ENCODE measurements around the gene NFKBIA.

Gene NFKBIA

GRCh38 chr14:35369701-35370191 lies 34.8 kb downstream of the NFKBIA start:
- Histone ChIP-seq H3K4me2 (ENCODE audit: low read length) (no peak overlapping the region), H3K9ac (no peak overlapping the region), H2AFZ (peak overlapping the region; percentile 64), H3K4me1 (no peaks in the 10 kb centered on the region), H3K27me3 (ENCODE audit: control insufficient read depth, insufficient read depth, low read length) (no peaks in the 10 kb centered on the region), H3K36me3 (ENCODE audit: control insufficient read depth, insufficient read depth, low read length) (no peaks in the 10 kb centered on the region), H3K27ac (peak overlapping the region; percentile 71), H3K79me2 (no peaks in the 10 kb centered on the region), H3K9me3 (ENCODE audit: control insufficient read depth, low read length) (no peaks in the 10 kb centered on the region), H3K4me3 (ENCODE audit: low read depth, low read length) (no peak overlapping the region)
- no peak for TF ChIP-seq CTCF (IDR thresholded peaks at IDR 0.05)

- H3K36me3 ChIP-seq (ENCODE audit: control insufficient read depth, insufficient read depth, low read length), result no peaks in the 10 kb centered on the region
- H3K4me1 ChIP-seq, result no peaks in the 10 kb centered on the region
- H3K27me3 ChIP-seq (ENCODE audit: control insufficient read depth, insufficient read depth, low read length), result no peaks in the 10 kb centered on the region
- no peak overlapping the region for H3K27ac ChIP-seq
- no peak overlapping the region for H3K4me2 ChIP-seq (ENCODE audit: low read length)
- no peaks in the 10 kb centered on the region for H3K9me3 ChIP-seq (ENCODE audit: control insufficient read depth, low read length)
- H2AFZ ChIP-seq, result no peak overlapping the region
- no peak overlapping the region for H3K9ac ChIP-seq
- no peak overlapping the region for H3K4me3 ChIP-seq (ENCODE audit: low read depth, low read length)
- TF ChIP-seq CTCF (IDR thresholded peaks at IDR 0.05), result no peak
- H3K79me2 ChIP-seq, result no peaks in the 10 kb centered on the region
Observed at GRCh38 chr14:35368583-35369392, 35.8 kb downstream of the NFKBIA start.

DNA sequence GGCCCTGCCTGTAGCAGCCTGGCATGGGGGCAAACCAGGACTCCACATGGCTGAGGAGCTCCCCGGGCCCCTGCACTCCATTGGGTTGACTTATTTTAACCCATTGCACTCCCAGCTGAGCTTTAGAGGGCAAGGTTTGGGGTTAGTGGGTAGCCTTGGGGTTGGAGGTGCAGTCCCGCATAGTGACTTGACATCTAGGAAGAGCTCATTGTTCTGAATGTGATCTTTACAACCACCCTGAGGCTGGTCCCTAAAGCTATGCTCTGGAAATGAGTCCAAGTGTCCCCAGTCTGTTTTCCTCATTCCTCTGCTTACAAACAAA lies 36.4 kb downstream of the NFKBIA start:
- Histone ChIP-seq H3K4me1 (no peaks in the 10 kb centered on the region), H3K27ac (no peak overlapping the region)

GRCh38 chr14:35367056-35367372 lies 37.5 kb downstream of the NFKBIA start:
- no peaks in the 10 kb centered on the region for H3K36me3 ChIP-seq (ENCODE audit: control insufficient read depth, insufficient read depth, low read length)
- H3K9ac ChIP-seq, result no peak overlapping the region
- H3K27me3 ChIP-seq (ENCODE audit: control insufficient read depth, insufficient read depth, low read length), result no peaks in the 10 kb centered on the region
- TF ChIP-seq CTCF (IDR thresholded peaks at IDR 0.05), result no peak
- H2AFZ ChIP-seq, result no peak overlapping the region
- no peak overlapping the region for H3K27ac ChIP-seq
- no peaks in the 10 kb centered on the region for H3K4me1 ChIP-seq
- no peak overlapping the region for H3K4me3 ChIP-seq (ENCODE audit: low read depth, low read length)
- no peaks in the 10 kb centered on the region for H3K9me3 ChIP-seq (ENCODE audit: control insufficient read depth, low read length)
- H3K79me2 ChIP-seq, result no peaks in the 10 kb centered on the region
- no peak overlapping the region for H3K4me2 ChIP-seq (ENCODE audit: low read length)

More for the DNA sequence above, 36.4 kb downstream of the NFKBIA start:
- H3K36me3 ChIP-seq (ENCODE audit: control insufficient read depth, insufficient read depth, low read length), result no peaks in the 10 kb centered on the region
- H3K4me3 ChIP-seq (ENCODE audit: low read depth, low read length), result no peak overlapping the region
- no peak overlapping the region for H2AFZ ChIP-seq
- no peaks in the 10 kb centered on the region for H3K9me3 ChIP-seq (ENCODE audit: control insufficient read depth, low read length)
- no peaks in the 10 kb centered on the region for H3K27me3 ChIP-seq (ENCODE audit: control insufficient read depth, insufficient read depth, low read length)
- no peaks in the 10 kb centered on the region for H3K79me2 ChIP-seq
- H3K4me2 ChIP-seq (ENCODE audit: low read length), result no peak overlapping the region
- no peak for TF ChIP-seq CTCF (IDR thresholded peaks at IDR 0.05)
- no peak overlapping the region for H3K9ac ChIP-seq

DNA sequence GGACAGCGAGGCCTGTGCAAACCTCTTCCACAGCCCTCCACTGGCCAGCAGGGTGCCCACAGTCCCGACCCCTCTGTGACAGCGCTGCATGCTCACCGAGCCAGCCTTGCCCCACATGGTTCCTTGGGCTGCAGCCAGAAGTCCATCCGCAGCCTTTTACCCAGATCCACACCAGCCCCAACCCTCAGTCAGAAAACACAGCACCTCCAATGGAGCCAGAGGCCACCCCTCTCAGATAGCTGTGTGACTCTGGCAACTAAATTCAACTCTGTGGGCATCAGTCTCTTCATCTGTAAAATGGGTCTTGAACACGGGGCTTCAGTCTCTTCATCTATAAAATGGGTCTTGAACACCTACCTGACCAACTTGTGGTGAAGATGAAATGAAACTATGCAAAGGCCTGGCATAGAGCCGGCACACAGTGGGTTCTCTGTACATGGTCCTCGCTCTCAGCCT lies 38.0 kb downstream of the NFKBIA start:
- H3K4me1 ChIP-seq, result no peaks in the 10 kb centered on the region

More for the DNA sequence above, 38.0 kb downstream of the NFKBIA start:
- no peak overlapping the region for H2AFZ ChIP-seq
- H3K9ac ChIP-seq, result no peak overlapping the region
- H3K4me3 ChIP-seq (ENCODE audit: low read depth, low read length), result no peak overlapping the region
- no peaks in the 10 kb centered on the region for H3K27me3 ChIP-seq (ENCODE audit: control insufficient read depth, insufficient read depth, low read length)
- H3K4me2 ChIP-seq (ENCODE audit: low read length), result no peak overlapping the region
- H3K27ac ChIP-seq, result no peak overlapping the region
- H3K36me3 ChIP-seq (ENCODE audit: control insufficient read depth, insufficient read depth, low read length), result no peaks in the 10 kb centered on the region
- no peaks in the 10 kb centered on the region for H3K79me2 ChIP-seq
- H3K9me3 ChIP-seq (ENCODE audit: control insufficient read depth, low read length), result no peaks in the 10 kb centered on the region
- no peak for TF ChIP-seq CTCF (IDR thresholded peaks at IDR 0.05)
